Lung (tissue), 12 donors: ENCODE measurements around the gene CFAP54. TPM values are rescaled to one million over a fixed set of nuclear protein-coding genes. Genes with fewer than 3 reads are reported as not detected.

Experiments used
- ATAC-seq: fragments of 200-7000 bp; cut with Tn5 transposase; one replicate; pipeline ENCODE4 v1.9.1; 2020; ENCODE audit warnings: moderate number of reproducible peaks; ENCODE audit not compliant: insufficient read depth, low FRiP score
- DNase-seq, 3 donors: peaks; one replicate each; pipeline ENCODE4 v3.0.0-alpha.2; 2013 to 2017
- H3K27ac ChIP-seq, 2 donors: one replicate each; pipeline ENCODE4 v1.5.1; 2013; ENCODE audit warnings: mild to moderate bottlenecking in 2 of 2, moderate library complexity in 2 of 2, control low read depth in 1 of 2, inconsistent platforms in 1 of 2, low read depth in 1 of 2, low read length in 1 of 2
- H3K27me3 ChIP-seq, 3 donors: one replicate each; pipeline ENCODE4 v1.5.1; 2013; ENCODE audit warnings: low read length in 2 of 3; ENCODE audit not compliant: control insufficient read depth in 3 of 3, insufficient read depth in 3 of 3
- H3K36me3 ChIP-seq, 4 donors: one replicate each; pipeline ENCODE4 v1.5.1; 2013; ENCODE audit warnings: low read length in 4 of 4, mild to moderate bottlenecking in 1 of 4, moderate library complexity in 1 of 4; ENCODE audit not compliant: control insufficient read depth in 4 of 4, insufficient read depth in 4 of 4
- H3K4me1 ChIP-seq, 5 donors: one replicate each; pipeline ENCODE4 v1.5.1; 2013; ENCODE audit warnings: low read length in 5 of 5, mild to moderate bottlenecking in 2 of 5, moderate library complexity in 1 of 5; ENCODE audit not compliant: control insufficient read depth in 5 of 5, insufficient read depth in 5 of 5
- H3K4me3 ChIP-seq: one replicate; pipeline ENCODE4 v1.5.1; 2013; ENCODE audit warnings: mild to moderate bottlenecking, control low read depth, moderate library complexity
- H3K9ac ChIP-seq, 2 donors: one replicate each; pipeline ENCODE4 v1.5.1; 2013; ENCODE audit warnings: low read length in 2 of 2, control low read depth in 1 of 2; ENCODE audit not compliant: insufficient read depth in 1 of 2
- H3K9me3 ChIP-seq, 4 donors: one replicate each; pipeline ENCODE4 v1.5.1; 2013; ENCODE audit warnings: low read length in 3 of 4, mild to moderate bottlenecking in 1 of 4, moderate library complexity in 1 of 4; ENCODE audit not compliant: control insufficient read depth in 4 of 4, insufficient read depth in 3 of 4
- WGBS, 2 donors: extraction: QIAGEN DNeasy Blood & Tissue Kit; methylation state at CpG; one replicate each; pipeline ENCODE4 v1.1.7; 2013; 5-methylcytosine and 5-hydroxymethylcytosine counted together
- polyA plus RNA-seq, 2 donors: library from polyadenylated mRNA; stranded (reverse); fragments of 200-250 nt; gene quantifications; one replicate each; pipeline ENCODE4 v1.2.1, GENCODE V29; 2013
- total RNA-seq, 2 donors: library from RNA; depleted of rRNA in 1 of 2; stranded (reverse); fragments of >200 nt in 1 of 2; gene quantifications; one replicate each; pipeline ENCODE4 v1.2.1, GENCODE V29; 2014 to 2021
- TF ChIP-seq, protein P1 (sequence below): IDR thresholded peaks from 2 replicates; pipeline ENCODE4 v1.5.1; 2012; ENCODE audit warnings: mild to moderate bottlenecking; ENCODE audit errors: control extremely low read depth, extremely low read depth
- donor health status: control.
- donor health status: control.
- donor health status: Bipolar disorder and iron deficiency.
- donor health status: healthy.
- donor health status: DM: yes; HTN: yes; CAD: no.

CFAP54 gene
- total and polyA plus RNA-seq, 4 donors = 0.80 to 35.4 (median 8.2) TPM

DNA sequence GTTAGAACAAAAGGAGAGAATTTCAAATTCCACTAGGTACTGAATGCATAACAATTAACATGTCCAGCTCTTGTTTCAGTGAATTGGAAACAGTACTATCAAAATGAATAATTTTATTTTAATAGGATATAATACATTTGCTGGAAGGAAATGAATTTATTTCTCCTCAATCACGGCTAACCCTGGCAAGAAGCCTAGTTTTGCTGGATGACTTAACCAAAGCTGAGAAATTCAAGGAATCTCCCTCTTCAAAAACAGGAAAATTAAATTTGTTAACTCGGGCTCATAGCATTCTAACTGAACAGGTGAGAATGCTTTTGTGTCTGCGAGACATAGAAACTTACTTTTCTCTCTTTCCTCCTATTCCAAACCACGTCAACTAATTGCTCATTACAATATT lies 254.2 kb downstream of the CFAP54 start:
- H3K4me3 ChIP-seq = no peak overlapping the region
- peak; percentile 26 to 77 (median 44) for DNase-seq
- H3K36me3 ChIP-seq = peaks cover 0 to 2% (median 0%) of the 10 kb centered on the region in 4 donors
- H3K9ac ChIP-seq = no peak overlapping the region
- no peak for ATAC-seq
- H3K27me3 ChIP-seq = no peaks in the 10 kb centered on the region
- no peaks in the 10 kb centered on the region for H3K9me3 ChIP-seq
- TF ChIP-seq, protein P1, sequence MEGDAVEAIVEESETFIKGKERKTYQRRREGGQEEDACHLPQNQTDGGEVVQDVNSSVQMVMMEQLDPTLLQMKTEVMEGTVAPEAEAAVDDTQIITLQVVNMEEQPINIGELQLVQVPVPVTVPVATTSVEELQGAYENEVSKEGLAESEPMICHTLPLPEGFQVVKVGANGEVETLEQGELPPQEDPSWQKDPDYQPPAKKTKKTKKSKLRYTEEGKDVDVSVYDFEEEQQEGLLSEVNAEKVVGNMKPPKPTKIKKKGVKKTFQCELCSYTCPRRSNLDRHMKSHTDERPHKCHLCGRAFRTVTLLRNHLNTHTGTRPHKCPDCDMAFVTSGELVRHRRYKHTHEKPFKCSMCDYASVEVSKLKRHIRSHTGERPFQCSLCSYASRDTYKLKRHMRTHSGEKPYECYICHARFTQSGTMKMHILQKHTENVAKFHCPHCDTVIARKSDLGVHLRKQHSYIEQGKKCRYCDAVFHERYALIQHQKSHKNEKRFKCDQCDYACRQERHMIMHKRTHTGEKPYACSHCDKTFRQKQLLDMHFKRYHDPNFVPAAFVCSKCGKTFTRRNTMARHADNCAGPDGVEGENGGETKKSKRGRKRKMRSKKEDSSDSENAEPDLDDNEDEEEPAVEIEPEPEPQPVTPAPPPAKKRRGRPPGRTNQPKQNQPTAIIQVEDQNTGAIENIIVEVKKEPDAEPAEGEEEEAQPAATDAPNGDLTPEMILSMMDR = no peak
- peaks cover 0 to 7% (median 0%) of the 10 kb centered on the region in 5 donors for H3K4me1 ChIP-seq
- H3K27ac ChIP-seq = no peak overlapping the region
- WGBS, 2 donors = 48 to 80% methylated on average over 4 of the region's 4 CpGs

DNA sequence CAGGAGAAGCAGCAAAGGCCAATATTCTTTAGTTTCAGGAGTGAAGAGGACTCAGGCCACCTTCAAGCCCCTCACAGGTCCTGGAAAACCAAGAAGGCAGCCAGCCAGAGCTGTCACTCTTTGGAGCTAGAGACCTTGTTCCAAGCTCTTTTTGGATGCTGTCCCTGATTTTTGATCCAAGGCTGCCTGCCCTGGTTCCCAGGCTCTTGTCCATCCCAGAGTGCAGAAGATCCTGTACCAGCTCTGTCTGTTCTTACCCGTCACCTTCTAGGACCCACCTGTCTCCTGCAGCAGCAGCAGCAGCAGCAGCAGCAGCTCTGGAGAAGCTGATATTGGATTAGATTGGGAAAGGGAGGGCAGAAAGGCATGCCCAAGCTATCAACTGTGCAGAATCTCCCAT lies 260.6 kb downstream of the CFAP54 start:
- ATAC-seq = no peak
- no peak overlapping the region for H3K27ac ChIP-seq
- H3K9me3 ChIP-seq = peaks cover 0 to 3% (median 0%) of the 10 kb centered on the region in 4 donors
- 91 to 100% methylated on average over 1 of the region's 1 CpG for WGBS, 2 donors
- H3K4me3 ChIP-seq = no peak overlapping the region
- no peak for DNase-seq
- peaks cover 0 to 2% (median 0%) of the 10 kb centered on the region in 4 donors for H3K36me3 ChIP-seq
- TF ChIP-seq, protein P1 = no peak
- H3K27me3 ChIP-seq = no peaks in the 10 kb centered on the region
- no peaks in the 10 kb centered on the region for H3K4me1 ChIP-seq
- no peak overlapping the region for H3K9ac ChIP-seq

DNA sequence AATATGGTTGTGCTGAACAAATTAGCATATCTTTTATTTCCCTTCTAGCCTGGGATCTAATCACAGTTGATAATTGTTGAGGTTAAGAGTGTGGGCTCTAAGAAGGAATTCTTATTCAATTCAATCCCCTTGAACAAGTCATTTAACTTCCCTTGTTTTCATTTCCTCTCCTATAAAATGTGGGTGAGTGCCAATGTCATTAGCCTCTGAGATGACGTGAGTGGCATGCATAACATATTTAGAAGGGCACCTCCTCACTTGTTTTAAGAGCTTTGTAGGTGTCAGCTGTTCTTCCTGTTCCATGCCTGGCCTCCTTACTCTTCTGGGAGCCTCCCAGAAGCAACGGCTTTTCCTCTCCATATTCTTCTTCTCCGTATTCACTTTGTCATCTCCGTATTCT lies 262.2 kb downstream of the CFAP54 start:
- TF ChIP-seq, protein P1 = no peak
- no peak overlapping the region for H3K27ac ChIP-seq
- H3K36me3 ChIP-seq = no peaks in the 10 kb centered on the region
- peaks cover 0 to 3% (median 0%) of the 10 kb centered on the region in 4 donors for H3K9me3 ChIP-seq
- no peak overlapping the region for H3K9ac ChIP-seq
- H3K4me1 ChIP-seq = no peaks in the 10 kb centered on the region
- no peak overlapping the region for H3K4me3 ChIP-seq
- no peaks in the 10 kb centered on the region for H3K27me3 ChIP-seq
- no peak for ATAC-seq
- WGBS, 2 donors = 55 to 60% methylated on average over 4 of the region's 4 CpGs
- no peak for DNase-seq

DNA sequence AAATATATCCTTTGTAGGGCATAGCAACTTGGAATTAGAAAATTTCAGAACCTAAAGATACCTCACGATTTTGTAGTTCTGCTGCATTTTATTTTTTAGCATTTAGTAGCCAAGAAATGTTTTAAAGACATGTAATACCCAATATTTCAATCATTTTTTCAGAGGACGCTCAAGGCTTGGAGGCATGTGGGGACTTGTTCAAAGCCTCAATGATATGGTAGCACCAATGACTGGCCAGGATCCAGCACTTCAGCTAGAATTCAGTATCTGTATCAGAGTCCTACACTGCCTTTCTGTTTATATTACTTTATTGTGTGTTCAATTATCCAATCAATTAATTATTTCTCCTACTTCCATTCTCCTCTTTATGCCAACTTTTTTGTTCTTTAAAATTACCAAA lies 262.8 kb downstream of the CFAP54 start:
- WGBS, 2 donors = 84 to 93% methylated on average over 2 of the region's 2 CpGs
- Histone ChIP-seq H3K27ac (no peak overlapping the region), H3K9me3 (peaks cover 0 to 3% (median 0%) of the 10 kb centered on the region in 4 donors), H3K9ac (no peak overlapping the region), H3K4me3 (no peak overlapping the region), H3K4me1 (no peaks in the 10 kb centered on the region), H3K27me3 (no peaks in the 10 kb centered on the region), H3K36me3 (no peaks in the 10 kb centered on the region)
- TF ChIP-seq, protein P1 = no peak
- ATAC-seq (no peak), DNase-seq (no peak)
